ENCODE data around the gene MEP1A. TPM values are rescaled to one million over a fixed set of nuclear protein-coding genes. Genes with fewer than 3 reads are reported as not detected.
A peak's percentile ranks its signal among the peaks of the same experiment; 100 is the strongest.

Gene MEP1A
- total RNA-seq, 1 experiment from 2014 or later, result not detected

DNA sequence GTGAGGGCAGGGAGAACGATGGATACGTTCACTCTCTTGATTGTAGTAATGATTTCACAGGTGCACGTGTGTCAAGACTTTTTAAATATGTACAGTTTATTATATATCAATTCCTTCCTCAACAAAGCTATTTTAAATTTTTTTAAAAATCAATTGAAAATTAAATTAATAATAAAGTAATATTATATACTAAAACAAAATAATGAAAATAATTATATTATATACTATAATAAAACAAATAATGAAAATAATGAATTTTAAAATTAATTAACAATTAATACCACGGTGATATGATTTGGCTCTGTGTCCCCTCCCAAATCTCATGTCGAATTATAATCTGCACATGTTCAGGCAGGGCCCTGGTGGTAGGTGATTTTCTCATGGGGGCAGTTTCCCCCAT is 85.8 kb downstream of the MEP1A start:
- POLR2A ChIA-PET (ENCODE audit: unreplicated experiment), result no interaction called here
- Histone ChIP-seq H3K79me2 (ENCODE audit: low read length) (no peaks in the 10 kb centered on the region), H3K9me3 (ENCODE audit: low read length) (no peaks in the 10 kb centered on the region), H3K27me3 (ENCODE audit: low read length) (no peaks in the 10 kb centered on the region), H4K20me1 (ENCODE audit: low read length) (no peaks in the 10 kb centered on the region), H2AFZ (ENCODE audit: low read length) (no peak overlapping the region), H3K9me2 (replicated peaks; ENCODE audit: low read length) (no peaks in the 10 kb centered on the region), H3K9ac (ENCODE audit: low read length) (no peak overlapping the region), H3K36me3 (ENCODE audit: low read depth, low read length) (no peaks in the 10 kb centered on the region), H3F3A (ENCODE audit: low read length, unreplicated experiment) (no peaks in the 10 kb centered on the region), H3K4me2 (ENCODE audit: low read length) (no peak overlapping the region), H3K4me1 (ENCODE audit: insufficient read depth, low read length) (peaks cover 27% of the 10 kb centered on the region), H3K4me3 (ENCODE audit: low read length) (no peak overlapping the region), H3K27ac (ENCODE audit: low read length) (no peak overlapping the region)
- intact Hi-C loops (cut with micrococcal nuclease), result no loop called here
- TF ChIP-seq, protein P1, sequence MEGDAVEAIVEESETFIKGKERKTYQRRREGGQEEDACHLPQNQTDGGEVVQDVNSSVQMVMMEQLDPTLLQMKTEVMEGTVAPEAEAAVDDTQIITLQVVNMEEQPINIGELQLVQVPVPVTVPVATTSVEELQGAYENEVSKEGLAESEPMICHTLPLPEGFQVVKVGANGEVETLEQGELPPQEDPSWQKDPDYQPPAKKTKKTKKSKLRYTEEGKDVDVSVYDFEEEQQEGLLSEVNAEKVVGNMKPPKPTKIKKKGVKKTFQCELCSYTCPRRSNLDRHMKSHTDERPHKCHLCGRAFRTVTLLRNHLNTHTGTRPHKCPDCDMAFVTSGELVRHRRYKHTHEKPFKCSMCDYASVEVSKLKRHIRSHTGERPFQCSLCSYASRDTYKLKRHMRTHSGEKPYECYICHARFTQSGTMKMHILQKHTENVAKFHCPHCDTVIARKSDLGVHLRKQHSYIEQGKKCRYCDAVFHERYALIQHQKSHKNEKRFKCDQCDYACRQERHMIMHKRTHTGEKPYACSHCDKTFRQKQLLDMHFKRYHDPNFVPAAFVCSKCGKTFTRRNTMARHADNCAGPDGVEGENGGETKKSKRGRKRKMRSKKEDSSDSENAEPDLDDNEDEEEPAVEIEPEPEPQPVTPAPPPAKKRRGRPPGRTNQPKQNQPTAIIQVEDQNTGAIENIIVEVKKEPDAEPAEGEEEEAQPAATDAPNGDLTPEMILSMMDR (conservative IDR thresholded peaks at IDR 0.05; ENCODE audit: low read depth, low read length), result no peak
- no peak for TF ChIP-seq EZH2phosphoT487 (IDR thresholded peaks at IDR 0.05; ENCODE audit: borderline replicate concordance, low read length)
- no peak for TF ChIP-seq EZH2 (IDR thresholded peaks at IDR 0.05; ENCODE audit: low read length, unreplicated experiment)
- DNase-seq (no peak), ATAC-seq (no peak)
- no TSS peak for BruUV-seq (replicated peaks)
- CTCF ChIA-PET, result no interaction called here

DNA sequence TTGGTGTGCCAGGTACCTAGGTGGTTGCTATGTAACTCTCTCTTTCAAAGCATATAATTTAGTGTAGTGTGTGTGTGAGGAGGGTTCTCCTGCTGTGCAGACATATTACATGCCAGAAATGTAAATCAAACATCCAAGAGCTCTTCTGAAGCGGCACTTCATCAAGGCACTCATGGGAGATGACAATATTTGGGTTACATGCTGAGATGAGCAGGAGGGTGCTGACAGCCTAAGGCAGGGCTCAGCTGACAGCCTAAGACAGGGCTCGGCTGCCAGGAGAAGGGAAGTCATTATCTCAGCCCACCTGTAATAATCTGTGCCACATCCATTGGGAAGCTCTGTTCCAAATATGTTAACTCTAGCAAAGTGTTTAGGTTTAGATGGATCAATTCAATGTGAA is 89.5 kb downstream of the MEP1A start:
- intact Hi-C loops (cut with micrococcal nuclease), result no loop called here
- POLR2A ChIA-PET (ENCODE audit: unreplicated experiment), result no interaction called here
- Histone ChIP-seq H3K4me1 (ENCODE audit: insufficient read depth, low read length) (peaks cover 10% of the 10 kb centered on the region), H3K9ac (ENCODE audit: low read length) (no peak overlapping the region), H3K9me2 (replicated peaks; ENCODE audit: low read length) (no peaks in the 10 kb centered on the region), H2AFZ (ENCODE audit: low read length) (no peak overlapping the region), H3K4me3 (ENCODE audit: low read length) (no peak overlapping the region), H3K4me2 (ENCODE audit: low read length) (no peak overlapping the region), H3K27ac (ENCODE audit: low read length) (no peak overlapping the region), H3K27me3 (ENCODE audit: low read length) (no peaks in the 10 kb centered on the region), H3K36me3 (ENCODE audit: low read depth, low read length) (no peaks in the 10 kb centered on the region), H4K20me1 (ENCODE audit: low read length) (no peaks in the 10 kb centered on the region), H3K9me3 (ENCODE audit: low read length) (no peaks in the 10 kb centered on the region), H3F3A (ENCODE audit: low read length, unreplicated experiment) (no peaks in the 10 kb centered on the region), H3K79me2 (ENCODE audit: low read length) (no peaks in the 10 kb centered on the region)
- ATAC-seq (no peak), DNase-seq (no peak)
- TF ChIP-seq, protein P1 (conservative IDR thresholded peaks at IDR 0.05; ENCODE audit: low read depth, low read length), result no peak
- TF ChIP-seq EZH2phosphoT487 (IDR thresholded peaks at IDR 0.05; ENCODE audit: borderline replicate concordance, low read length), result no peak
- TF ChIP-seq EZH2 (IDR thresholded peaks at IDR 0.05; ENCODE audit: low read length, unreplicated experiment), result no peak
- CTCF ChIA-PET, result no interaction called here
- no TSS peak for BruUV-seq (replicated peaks)

DNA sequence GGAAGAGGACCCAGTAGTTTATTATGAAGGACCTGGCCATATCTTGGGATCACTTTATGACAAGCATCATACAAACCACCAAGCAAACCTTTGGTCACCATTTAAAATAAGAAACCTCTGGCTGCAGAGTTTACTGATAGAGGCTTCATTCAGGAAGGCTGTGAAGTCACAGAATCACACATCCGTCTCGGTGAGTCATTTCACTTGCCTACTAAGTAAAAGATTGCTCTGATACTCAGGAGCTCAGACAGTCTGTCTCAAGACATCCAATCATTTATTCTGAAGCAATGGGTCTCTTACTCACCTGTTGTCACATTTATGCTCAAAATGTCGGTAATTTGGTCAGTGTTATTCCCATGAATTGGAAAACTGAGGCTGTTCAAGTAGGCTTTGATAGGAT is 94.8 kb downstream of the MEP1A start:
- POLR2A ChIA-PET (ENCODE audit: unreplicated experiment), result interaction anchor here (0.5 kb wide), 3 partner anchors 434 to 1890 kb away, joined by 3 to 4 read pairs (median 3); no protein-coding TSS in a partner anchor
- H3K79me2 ChIP-seq (ENCODE audit: low read length), result no peaks in the 10 kb centered on the region
- peak; percentile 87 for ATAC-seq
- intact Hi-C loops (cut with micrococcal nuclease), result loop anchor here (1.0 kb wide), 1 partner anchor 95 kb away; no protein-coding TSS in a partner anchor
- no peaks in the 10 kb centered on the region for H3K27me3 ChIP-seq (ENCODE audit: low read length)
- H3K9ac ChIP-seq (ENCODE audit: low read length), result peak overlapping the region; percentile 77
- CTCF ChIA-PET, result no interaction called here
- peak overlapping the region; percentile 96 for H3K27ac ChIP-seq (ENCODE audit: low read length)
- H3K4me1 ChIP-seq (ENCODE audit: insufficient read depth, low read length), result peaks cover 30% of the 10 kb centered on the region
- no peaks in the 10 kb centered on the region for H4K20me1 ChIP-seq (ENCODE audit: low read length)
- peak overlapping the region; percentile 77 for H3K4me2 ChIP-seq (ENCODE audit: low read length)
- TF ChIP-seq EZH2phosphoT487 (IDR thresholded peaks at IDR 0.05; ENCODE audit: borderline replicate concordance, low read length) (no peak), EZH2 (IDR thresholded peaks at IDR 0.05; ENCODE audit: low read length, unreplicated experiment) (no peak)
- TF ChIP-seq, protein P1 (conservative IDR thresholded peaks at IDR 0.05; ENCODE audit: low read depth, low read length), result no peak
- no peaks in the 10 kb centered on the region for H3K9me3 ChIP-seq (ENCODE audit: low read length)
- peak overlapping the region; percentile 37; the same call in 1 of the 2 replicates for H3K4me3 ChIP-seq (ENCODE audit: low read length)
- H3K36me3 ChIP-seq (ENCODE audit: low read depth, low read length), result no peaks in the 10 kb centered on the region
- H3F3A ChIP-seq (ENCODE audit: low read length, unreplicated experiment), result peaks cover 3% of the 10 kb centered on the region
- TSS peak; percentile 85 for BruUV-seq (replicated peaks)
- H3K9me2 ChIP-seq (replicated peaks; ENCODE audit: low read length), result no peaks in the 10 kb centered on the region
- DNase-seq, result peak; percentile 90
- H2AFZ ChIP-seq (ENCODE audit: low read length), result no peak overlapping the region

Measured in PC-3 (cell line).